Measurements from ENCODE around the gene SOST. TPM values are rescaled to one million over a fixed set of nuclear protein-coding genes. Genes with fewer than 3 reads are reported as not detected.

Gene SOST
- total and polyA plus RNA-seq, 2 donors (not counting 3 experiments of a cell fraction or from before 2014, with no cell fraction given) = not detected

DNA sequence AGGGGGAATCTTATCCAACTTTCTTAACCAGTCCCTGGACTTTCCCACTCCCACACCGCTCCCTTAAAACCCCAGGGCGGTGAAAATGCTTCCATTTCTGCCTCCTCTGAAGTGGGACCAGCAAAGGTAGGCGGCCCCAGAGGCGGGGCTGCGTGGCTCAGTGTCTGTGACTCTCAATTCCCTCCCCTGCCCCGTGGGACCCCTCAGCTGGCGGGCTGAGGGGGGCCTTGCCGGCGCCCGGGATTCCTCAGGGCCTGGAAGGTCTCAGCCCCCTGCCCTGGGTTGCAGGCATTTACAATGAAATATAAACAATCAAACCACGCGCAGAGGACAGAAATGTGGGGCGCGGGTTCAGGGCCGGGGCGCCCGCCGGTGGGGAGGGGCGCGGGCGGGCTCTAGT is 3.6 kb downstream of the SOST start:
- H3K4me2 ChIP-seq (ENCODE audit: insufficient read depth, low read length) = no peak overlapping the region
- H2AFZ ChIP-seq (ENCODE audit: low read depth, low read length) = no peak overlapping the region
- peaks cover 8 to 21% of the 10 kb centered on the region in 2 experiments for H3K27me3 ChIP-seq (ENCODE audit: control insufficient read depth in 2 of 2, insufficient read depth in 2 of 2, low read length in 2 of 2)
- peaks cover 3% of the 10 kb centered on the region for H3K4me1 ChIP-seq (ENCODE audit: control insufficient read depth, extremely low read depth, insufficient read depth, low read length)
- DNase-seq (ENCODE audit: low read depth, low spot score) (no peak), FAIRE-seq (no peak)
- dilution Hi-C loops (cut with MboI; ENCODE audit: extremely low pct_ligation_motif_present, low sequenced_read_pairs) = no loop called here
- intact Hi-C loops (cut with micrococcal nuclease) = no loop called here
- TF ChIP-seq POLR2A (IDR thresholded peaks at IDR 0.05; ENCODE audit: low read depth, low read length) = no peak
- no peak for TF ChIP-seq EZH2 (IDR thresholded peaks at IDR 0.05; ENCODE audit: borderline replicate concordance, low read depth, low read length, severe bottlenecking)
- no peak for TF ChIP-seq JUN (IDR thresholded peaks at IDR 0.05; ENCODE audit: borderline replicate concordance, insufficient read depth, insufficient read length, low read depth)
- no peak for TF ChIP-seq GATA2 (IDR thresholded peaks at IDR 0.05; ENCODE audit: insufficient read depth, insufficient read length, low read depth, low read length)
- no peak for TF ChIP-seq MYC (IDR thresholded peaks at IDR 0.05; ENCODE audit: low read depth, low read length)
- TF ChIP-seq, protein P1, sequence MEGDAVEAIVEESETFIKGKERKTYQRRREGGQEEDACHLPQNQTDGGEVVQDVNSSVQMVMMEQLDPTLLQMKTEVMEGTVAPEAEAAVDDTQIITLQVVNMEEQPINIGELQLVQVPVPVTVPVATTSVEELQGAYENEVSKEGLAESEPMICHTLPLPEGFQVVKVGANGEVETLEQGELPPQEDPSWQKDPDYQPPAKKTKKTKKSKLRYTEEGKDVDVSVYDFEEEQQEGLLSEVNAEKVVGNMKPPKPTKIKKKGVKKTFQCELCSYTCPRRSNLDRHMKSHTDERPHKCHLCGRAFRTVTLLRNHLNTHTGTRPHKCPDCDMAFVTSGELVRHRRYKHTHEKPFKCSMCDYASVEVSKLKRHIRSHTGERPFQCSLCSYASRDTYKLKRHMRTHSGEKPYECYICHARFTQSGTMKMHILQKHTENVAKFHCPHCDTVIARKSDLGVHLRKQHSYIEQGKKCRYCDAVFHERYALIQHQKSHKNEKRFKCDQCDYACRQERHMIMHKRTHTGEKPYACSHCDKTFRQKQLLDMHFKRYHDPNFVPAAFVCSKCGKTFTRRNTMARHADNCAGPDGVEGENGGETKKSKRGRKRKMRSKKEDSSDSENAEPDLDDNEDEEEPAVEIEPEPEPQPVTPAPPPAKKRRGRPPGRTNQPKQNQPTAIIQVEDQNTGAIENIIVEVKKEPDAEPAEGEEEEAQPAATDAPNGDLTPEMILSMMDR (IDR thresholded peaks at IDR 0.05; ENCODE audit: extremely low read depth in 1 of 2, insufficient read depth in 1 of 2, low read depth in 1 of 2, low read length in 2 of 2) = no peak
- TF ChIP-seq, protein P2, sequence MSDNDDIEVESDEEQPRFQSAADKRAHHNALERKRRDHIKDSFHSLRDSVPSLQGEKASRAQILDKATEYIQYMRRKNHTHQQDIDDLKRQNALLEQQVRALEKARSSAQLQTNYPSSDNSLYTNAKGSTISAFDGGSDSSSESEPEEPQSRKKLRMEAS (IDR thresholded peaks at IDR 0.05; ENCODE audit: insufficient read depth, insufficient read length) = no peak
- TF ChIP-seq POLR2AphosphoS5 (IDR thresholded peaks at IDR 0.05; ENCODE audit: insufficient read depth, low read depth, low read length) = no peak
- POLR2A ChIA-PET = no interaction called here
- H3K36me3 ChIP-seq (ENCODE audit: control insufficient read depth in 2 of 2, extremely low read depth in 1 of 2, insufficient read depth in 2 of 2, low read length in 2 of 2) = no peaks in the 10 kb centered on the region
- BruUV-seq (replicated peaks) = no TSS peak
- CTCF ChIA-PET = interaction anchor here (1.2 to 9.4 kb wide), 5 partner anchors 12 to 81 kb away, joined by 3 to 414 read pairs (median 14); no protein-coding TSS in a partner anchor
- no peaks in the 10 kb centered on the region for H3K9me3 ChIP-seq (replicated peaks; ENCODE audit: control insufficient read depth, insufficient read depth, low read length)
- H3K4me3 ChIP-seq (replicated peaks in 1 of 3; ENCODE audit: insufficient read depth in 1 of 3, low read depth in 1 of 3, low read length in 3 of 3) = no peak overlapping the region
- H4K20me1 ChIP-seq (replicated peaks; ENCODE audit: control insufficient read depth, extremely low read depth, insufficient read depth, low read length) = no peaks in the 10 kb centered on the region
- H3K27ac ChIP-seq (ENCODE audit: insufficient read depth, low read depth, low read length) = no peak overlapping the region
- no peaks in the 10 kb centered on the region for H3K9me1 ChIP-seq (replicated peaks; ENCODE audit: control insufficient read depth, extremely low read depth, insufficient read depth, low read length)
- H3K9ac ChIP-seq (replicated peaks; ENCODE audit: extremely low read depth, insufficient read depth, low read length) = no peak overlapping the region
- no peaks in the 10 kb centered on the region for H3K79me2 ChIP-seq (ENCODE audit: control insufficient read depth, insufficient read depth, low read length)
